Measurements from ENCODE around the gene MYH11.

The MYH11 gene

GRCh38 chr16:15825750-15826305, 31.0 kb downstream of the MYH11 start:
- no peaks in the 10 kb centered on the region for H3K79me2 ChIP-seq (ENCODE audit: control insufficient read depth, insufficient read depth, low read length)
- H3K56ac ChIP-seq (ENCODE audit: low read length): no peak overlapping the region
- DNase-seq: no peak
- H3K4me2 ChIP-seq (ENCODE audit: low read length): no peak overlapping the region
- no peak overlapping the region for H3K4me3 ChIP-seq (ENCODE audit: low read length)
- no peaks in the 10 kb centered on the region for H3K27me3 ChIP-seq (ENCODE audit: insufficient read depth, low read length, poor library complexity)
- H3K18ac ChIP-seq (ENCODE audit: low read length): no peak overlapping the region
- no peak overlapping the region for H2BK5ac ChIP-seq (ENCODE audit: low read length)
- no peak overlapping the region for H2BK120ac ChIP-seq (ENCODE audit: low read depth, low read length)
- no peak overlapping the region for H3K23ac ChIP-seq (ENCODE audit: low read length)
- no peak overlapping the region for H4K5ac ChIP-seq (ENCODE audit: low read length)
- no peaks in the 10 kb centered on the region for H3K4me1 ChIP-seq (ENCODE audit: control insufficient read depth, low read depth, low read length)
- H3K9ac ChIP-seq (ENCODE audit: low read length): no peak overlapping the region
- no CpG with 5 or more reads among the region's 9 CpGs for WGBS (ENCODE audit: extremely low coverage, insufficient coverage, low lambda C conversion rate)
- no peaks in the 10 kb centered on the region for H3K36me3 ChIP-seq (ENCODE audit: control insufficient read depth, insufficient read depth, low read length)
- no peak overlapping the region for H2BK15ac ChIP-seq (replicated peaks; ENCODE audit: low read depth)
- H3K4ac ChIP-seq (ENCODE audit: low read depth, low read length): no peak overlapping the region
- H3K79me1 ChIP-seq (ENCODE audit: low read length): no peaks in the 10 kb centered on the region
- no peak overlapping the region for H4K8ac ChIP-seq (ENCODE audit: low read depth, low read length)
- no peak overlapping the region for H2AK5ac ChIP-seq (ENCODE audit: low read length)
- no peak overlapping the region for H3K27ac ChIP-seq (ENCODE audit: low read depth, low read length)

- Histone ChIP-seq H3K79me1 (ENCODE audit: low read length) (no peaks in the 10 kb centered on the region), H4K8ac (ENCODE audit: low read depth, low read length) (no peak overlapping the region), H2BK5ac (ENCODE audit: low read length) (no peak overlapping the region), H3K4me1 (ENCODE audit: control insufficient read depth, low read depth, low read length) (no peaks in the 10 kb centered on the region), H3K27ac (ENCODE audit: low read depth, low read length) (no peak overlapping the region), H3K9ac (ENCODE audit: low read length) (no peak overlapping the region), H3K79me2 (ENCODE audit: control insufficient read depth, insufficient read depth, low read length) (no peaks in the 10 kb centered on the region), H3K4ac (ENCODE audit: low read depth, low read length) (no peak overlapping the region), H2BK120ac (ENCODE audit: low read depth, low read length) (no peak overlapping the region), H4K5ac (ENCODE audit: low read length) (no peak overlapping the region), H3K56ac (ENCODE audit: low read length) (no peak overlapping the region), H3K4me3 (ENCODE audit: low read length) (no peak overlapping the region), H2BK15ac (replicated peaks; ENCODE audit: low read depth) (no peak overlapping the region), H3K4me2 (ENCODE audit: low read length) (no peak overlapping the region), H3K27me3 (ENCODE audit: insufficient read depth, low read length, poor library complexity) (no peaks in the 10 kb centered on the region), H3K23ac (ENCODE audit: low read length) (no peak overlapping the region), H3K36me3 (ENCODE audit: control insufficient read depth, insufficient read depth, low read length) (no peaks in the 10 kb centered on the region), H3K18ac (ENCODE audit: low read length) (no peak overlapping the region), H2AK5ac (ENCODE audit: low read length) (no peak overlapping the region)
- no peak for DNase-seq
- no CpG with 5 or more reads among the region's 17 CpGs for WGBS (ENCODE audit: extremely low coverage, insufficient coverage, low lambda C conversion rate)
Observed at GRCh38 chr16:15822957-15823356, 33.9 kb downstream of the MYH11 start.

- no peak for DNase-seq
- no peak overlapping the region for H4K5ac ChIP-seq (ENCODE audit: low read length)
- H3K36me3 ChIP-seq (ENCODE audit: control insufficient read depth, insufficient read depth, low read length): no peaks in the 10 kb centered on the region
- H3K9ac ChIP-seq (ENCODE audit: low read length): no peak overlapping the region
- no peak overlapping the region for H3K27ac ChIP-seq (ENCODE audit: low read depth, low read length)
- WGBS (ENCODE audit: extremely low coverage, insufficient coverage, low lambda C conversion rate): no CpG with 5 or more reads among the region's 7 CpGs
- H3K27me3 ChIP-seq (ENCODE audit: insufficient read depth, low read length, poor library complexity): no peaks in the 10 kb centered on the region
- H2BK5ac ChIP-seq (ENCODE audit: low read length): no peak overlapping the region
- H3K18ac ChIP-seq (ENCODE audit: low read length): no peak overlapping the region
- H3K4me3 ChIP-seq (ENCODE audit: low read length): no peak overlapping the region
- no peaks in the 10 kb centered on the region for H3K79me2 ChIP-seq (ENCODE audit: control insufficient read depth, insufficient read depth, low read length)
- no peak overlapping the region for H2AK5ac ChIP-seq (ENCODE audit: low read length)
- no peak overlapping the region for H3K23ac ChIP-seq (ENCODE audit: low read length)
- H2BK15ac ChIP-seq (replicated peaks; ENCODE audit: low read depth): no peak overlapping the region
- H3K4ac ChIP-seq (ENCODE audit: low read depth, low read length): no peak overlapping the region
- no peak overlapping the region for H4K8ac ChIP-seq (ENCODE audit: low read depth, low read length)
- no peak overlapping the region for H3K4me2 ChIP-seq (ENCODE audit: low read length)
- H2BK120ac ChIP-seq (ENCODE audit: low read depth, low read length): no peak overlapping the region
- H3K4me1 ChIP-seq (ENCODE audit: control insufficient read depth, low read depth, low read length): no peaks in the 10 kb centered on the region
- H3K79me1 ChIP-seq (ENCODE audit: low read length): no peaks in the 10 kb centered on the region
- H3K56ac ChIP-seq (ENCODE audit: low read length): no peak overlapping the region
Observed at GRCh38 chr16:15820837-15821236, 36.0 kb downstream of the MYH11 start.

GRCh38 chr16:15819046-15819445, 37.8 kb downstream of the MYH11 start:
- Histone ChIP-seq H3K4me1 (ENCODE audit: control insufficient read depth, low read depth, low read length) (no peaks in the 10 kb centered on the region), H3K36me3 (ENCODE audit: control insufficient read depth, insufficient read depth, low read length) (no peaks in the 10 kb centered on the region), H2BK5ac (ENCODE audit: low read length) (no peak overlapping the region), H3K4me2 (ENCODE audit: low read length) (no peak overlapping the region), H3K4me3 (ENCODE audit: low read length) (no peak overlapping the region), H2AK5ac (ENCODE audit: low read length) (no peak overlapping the region), H3K79me2 (ENCODE audit: control insufficient read depth, insufficient read depth, low read length) (no peaks in the 10 kb centered on the region), H3K18ac (ENCODE audit: low read length) (no peak overlapping the region), H3K56ac (ENCODE audit: low read length) (no peak overlapping the region), H3K27me3 (ENCODE audit: insufficient read depth, low read length, poor library complexity) (no peaks in the 10 kb centered on the region), H3K4ac (ENCODE audit: low read depth, low read length) (no peak overlapping the region), H2BK15ac (replicated peaks; ENCODE audit: low read depth) (no peak overlapping the region), H4K5ac (ENCODE audit: low read length) (no peak overlapping the region), H2BK120ac (ENCODE audit: low read depth, low read length) (no peak overlapping the region), H3K9ac (ENCODE audit: low read length) (no peak overlapping the region), H3K27ac (ENCODE audit: low read depth, low read length) (no peak overlapping the region), H3K23ac (ENCODE audit: low read length) (no peak overlapping the region), H3K79me1 (ENCODE audit: low read length) (no peaks in the 10 kb centered on the region), H4K8ac (ENCODE audit: low read depth, low read length) (no peak overlapping the region)
- no CpG with 5 or more reads among the region's 2 CpGs for WGBS (ENCODE audit: extremely low coverage, insufficient coverage, low lambda C conversion rate)
- no peak for DNase-seq

GRCh38 chr16:15817446-15817845, 39.4 kb downstream of the MYH11 start:
- Histone ChIP-seq H3K27ac (ENCODE audit: low read depth, low read length) (no peak overlapping the region), H3K36me3 (ENCODE audit: control insufficient read depth, insufficient read depth, low read length) (no peaks in the 10 kb centered on the region), H3K79me1 (ENCODE audit: low read length) (no peaks in the 10 kb centered on the region), H4K5ac (ENCODE audit: low read length) (no peak overlapping the region), H4K8ac (ENCODE audit: low read depth, low read length) (no peak overlapping the region), H3K9ac (ENCODE audit: low read length) (no peak overlapping the region), H3K4me1 (ENCODE audit: control insufficient read depth, low read depth, low read length) (no peaks in the 10 kb centered on the region), H3K27me3 (ENCODE audit: insufficient read depth, low read length, poor library complexity) (no peaks in the 10 kb centered on the region), H2BK120ac (ENCODE audit: low read depth, low read length) (no peak overlapping the region), H3K4me2 (ENCODE audit: low read length) (no peak overlapping the region), H2BK5ac (ENCODE audit: low read length) (no peak overlapping the region), H3K18ac (ENCODE audit: low read length) (no peak overlapping the region), H3K79me2 (ENCODE audit: control insufficient read depth, insufficient read depth, low read length) (no peaks in the 10 kb centered on the region), H3K4me3 (ENCODE audit: low read length) (no peak overlapping the region), H3K56ac (ENCODE audit: low read length) (no peak overlapping the region), H2AK5ac (ENCODE audit: low read length) (no peak overlapping the region), H3K23ac (ENCODE audit: low read length) (no peak overlapping the region), H2BK15ac (replicated peaks; ENCODE audit: low read depth) (no peak overlapping the region), H3K4ac (ENCODE audit: low read depth, low read length) (no peak overlapping the region)
- WGBS (ENCODE audit: extremely low coverage, insufficient coverage, low lambda C conversion rate): no CpG with 5 or more reads among the region's 2 CpGs
- no peak for DNase-seq

GRCh38 chr16:15816228-15816627, 40.6 kb downstream of the MYH11 start:
- DNase-seq: no peak
- no peak overlapping the region for H3K56ac ChIP-seq (ENCODE audit: low read length)
- H3K79me1 ChIP-seq (ENCODE audit: low read length): no peaks in the 10 kb centered on the region
- no peak overlapping the region for H4K8ac ChIP-seq (ENCODE audit: low read depth, low read length)
- no peaks in the 10 kb centered on the region for H3K79me2 ChIP-seq (ENCODE audit: control insufficient read depth, insufficient read depth, low read length)
- H4K5ac ChIP-seq (ENCODE audit: low read length): no peak overlapping the region
- no peak overlapping the region for H3K4ac ChIP-seq (ENCODE audit: low read depth, low read length)
- no peak overlapping the region for H2BK120ac ChIP-seq (ENCODE audit: low read depth, low read length)
- no peak overlapping the region for H3K4me2 ChIP-seq (ENCODE audit: low read length)
- H2AK5ac ChIP-seq (ENCODE audit: low read length): no peak overlapping the region
- peaks cover 2% of the 10 kb centered on the region for H3K4me1 ChIP-seq (ENCODE audit: control insufficient read depth, low read depth, low read length)
- no peak overlapping the region for H3K4me3 ChIP-seq (ENCODE audit: low read length)
- H3K9ac ChIP-seq (ENCODE audit: low read length): no peak overlapping the region
- no peaks in the 10 kb centered on the region for H3K27me3 ChIP-seq (ENCODE audit: insufficient read depth, low read length, poor library complexity)
- no peaks in the 10 kb centered on the region for H3K36me3 ChIP-seq (ENCODE audit: control insufficient read depth, insufficient read depth, low read length)
- no peak overlapping the region for H2BK5ac ChIP-seq (ENCODE audit: low read length)
- no peak overlapping the region for H3K23ac ChIP-seq (ENCODE audit: low read length)
- H2BK15ac ChIP-seq (replicated peaks; ENCODE audit: low read depth): no peak overlapping the region
- H3K18ac ChIP-seq (ENCODE audit: low read length): no peak overlapping the region
- H3K27ac ChIP-seq (ENCODE audit: low read depth, low read length): no peak overlapping the region
